Endothelial cell of umbilical vein (primary cell): Measurements from ENCODE around the gene SH3BP5L. TPM values are rescaled to one million over a fixed set of nuclear protein-coding genes. Genes with fewer than 3 reads are reported as not detected.

ENCODE experiments used
- BruUV-seq: library from RNA; stranded (reverse); fragments of 400-500 nt; replicated peaks from 2 replicates; lab custom pipeline; 2021; lab: Mats Ljungman, UMichigan
- CTCF ChIA-PET: fragments of 300-600, 350-600 bp; sonication (Branson Sonifier 250); formaldehyde crosslinking; loops from one replicate; lab custom pipeline; 2021; ENCODE audit warnings: antibody characterized with exemption, inconsistent platforms; lab: Charles Lee
- POLR2A ChIA-PET: fragments of 300-600, 350-600 bp; sonication (Branson Sonifier 250); formaldehyde crosslinking; loops from one replicate; lab custom pipeline; 2021; ENCODE audit warnings: antibody characterized with exemption, inconsistent platforms; lab: Charles Lee
- DNase-seq: peaks from one replicate; pipeline ENCODE4 v3.0.0-alpha.2; 2011; ENCODE audit warnings: low read depth, low spot score
- FAIRE-seq: peaks from 2 replicates; lab custom pipeline; 2011; peaks lifted over from hg19 to GRCh38; lab: Jason Lieb, UNC
- H2AFZ ChIP-seq: 2 replicates; pipeline ENCODE4 v1.6.0; 2012; ENCODE audit warnings: low read depth, low read length, control low read depth, inconsistent platforms
- H3K27ac ChIP-seq: 2 replicates; pipeline ENCODE4 v1.5.1; 2011; ENCODE audit warnings: low read depth, mild to moderate bottlenecking, control low read depth, low read length, moderate library complexity; ENCODE audit not compliant: insufficient read depth
- H3K27me3 ChIP-seq, 2 experiments: 2 replicates each; pipeline versions ENCODE4 v1.6.0 to v1.6.1; 2011; ENCODE audit warnings: low read length in 2 of 2, mixed read lengths in 1 of 2; ENCODE audit not compliant: control insufficient read depth in 2 of 2, insufficient read depth in 2 of 2
- H3K36me3 ChIP-seq, 2 experiments: 2 replicates in 1 of 2; 3 replicates in 1 of 2; pipeline ENCODE4 v1.5.1; 2011; ENCODE audit warnings: low read length in 2 of 2, mild to moderate bottlenecking in 1 of 2, moderate library complexity in 1 of 2; ENCODE audit not compliant: control insufficient read depth in 2 of 2, insufficient read depth in 2 of 2; ENCODE audit errors: extremely low read depth in 1 of 2
- H3K4me1 ChIP-seq: 3 replicates; pipeline ENCODE4 v1.5.1; 2011; ENCODE audit warnings: mild to moderate bottlenecking, low read length; ENCODE audit not compliant: control insufficient read depth, insufficient read depth; ENCODE audit errors: extremely low read depth
- H3K4me2 ChIP-seq: 2 replicates; pipeline ENCODE4 v1.6.1; 2011; ENCODE audit warnings: low read length, control low read depth, mixed read lengths; ENCODE audit not compliant: insufficient read depth
- H3K4me3 ChIP-seq, 3 experiments: fragments of 200-600 bp in 1 of 3; sonication (generic), shearing (Covaris generic) in 1 of 3; replicated peaks in 1 of 3; 2 replicates each; pipeline ENCODE4 v1.5.1; 2011 to 2016; ENCODE audit warnings: control low read depth in 3 of 3, low read length in 3 of 3, mild to moderate bottlenecking in 2 of 3, inconsistent platforms in 1 of 3, low read depth in 1 of 3, moderate library complexity in 1 of 3; ENCODE audit not compliant: insufficient read depth in 1 of 3
- H3K79me2 ChIP-seq: 2 replicates; pipeline ENCODE4 v1.6.0; 2012; ENCODE audit warnings: low read length, inconsistent platforms; ENCODE audit not compliant: control insufficient read depth, insufficient read depth
- H3K9ac ChIP-seq: replicated peaks from 2 replicates; pipeline ENCODE3; 2011; ENCODE audit warnings: low read length, control low read depth; ENCODE audit not compliant: insufficient read depth; ENCODE audit errors: extremely low read depth
- H3K9me1 ChIP-seq: replicated peaks from 3 replicates; pipeline ENCODE4 v1.6.0; 2011; ENCODE audit warnings: mild to moderate bottlenecking, low read length; ENCODE audit not compliant: control insufficient read depth, insufficient read depth; ENCODE audit errors: extremely low read depth
- H3K9me3 ChIP-seq: replicated peaks from 2 replicates; pipeline ENCODE4 v1.5.1; 2012; ENCODE audit warnings: low read length, inconsistent platforms; ENCODE audit not compliant: control insufficient read depth, insufficient read depth
- H4K20me1 ChIP-seq: replicated peaks from 2 replicates; pipeline ENCODE3; 2011; ENCODE audit warnings: mild to moderate bottlenecking, low read length; ENCODE audit not compliant: control insufficient read depth, insufficient read depth; ENCODE audit errors: extremely low read depth
- FOS ChIP-seq: IDR thresholded peaks from 2 replicates; pipeline ENCODE4 v1.6.1; 2011; ENCODE audit warnings: mild to moderate bottlenecking, low read length, moderate library complexity, borderline replicate concordance; ENCODE audit not compliant: insufficient read depth
- GATA2 ChIP-seq: IDR thresholded peaks from 2 replicates; pipeline ENCODE4 v1.7.0; 2011; ENCODE audit warnings: low read depth, mild to moderate bottlenecking, moderate library complexity, mixed read lengths, low read length; ENCODE audit not compliant: insufficient read length, insufficient read depth
- JUN ChIP-seq: IDR thresholded peaks from 2 replicates; pipeline ENCODE4 v1.6.1; 2011; ENCODE audit warnings: borderline replicate concordance, low read depth; ENCODE audit not compliant: insufficient read length, insufficient read depth
- MYC ChIP-seq: IDR thresholded peaks from one replicate; pipeline ENCODE4 v1.6.1; 2011; ENCODE audit warnings: mild to moderate bottlenecking, low read depth, low read length
- POLR2AphosphoS5 ChIP-seq: IDR thresholded peaks from 2 replicates; pipeline ENCODE4 v1.6.1; 2012; ENCODE audit warnings: low read depth, mild to moderate bottlenecking, control low read depth, low read length, moderate library complexity; ENCODE audit not compliant: insufficient read depth
- dilution Hi-C: fragments of 300-500 bp; cut with MboI; formaldehyde crosslinking; loops from one replicate; pipeline ENCODE4 v1.15.0; 2019; ENCODE audit warnings: low sequenced_read_pairs; ENCODE audit not compliant: extremely low pct_ligation_motif_present
- intact Hi-C: fragments of 100-400 bp; cut with micrococcal nuclease; formaldehyde crosslinking; loops from one replicate; pipeline ENCODE4 v1.10.0; 2022
- polyA plus RNA-seq, 4 experiments: library from polyadenylated mRNA; depleted of rRNA in 3 of 4; stranded (reverse) in 3 of 4; unstranded in 1 of 4; fragments of >200 nt; gene quantifications; 2 replicates each; pipeline versions ENCODE4 v1.2.1 to v1.2.3, GENCODE V29; 2011 to 2012; ENCODE audit warnings: missing spikeins in 1 of 4
- total RNA-seq: library from RNA; stranded (reverse); gene quantifications from 2 replicates; pipeline ENCODE4 v1.2.3, GENCODE V29; 2021
- TF ChIP-seq, protein P1 (sequence below): IDR thresholded peaks from 2 replicates; pipeline ENCODE4 v1.6.1; 2011; ENCODE audit not compliant: insufficient read depth, insufficient read length
- TF ChIP-seq, protein P2 (sequence below), 2 donors: IDR thresholded peaks; 1 replicate in 1 of 2; 2 replicates in 1 of 2; pipeline ENCODE4 v1.5.1; 2011; ENCODE audit warnings: low read length in 2 of 2, mild to moderate bottlenecking in 2 of 2, moderate library complexity in 2 of 2, control low read depth in 1 of 2, inconsistent platforms in 1 of 2, low read depth in 1 of 2; ENCODE audit not compliant: insufficient read depth in 1 of 2; ENCODE audit errors: extremely low read depth in 1 of 2

Gene SH3BP5L
- total and polyA plus RNA-seq, 2 donors (not counting 3 experiments of a cell fraction or from before 2014, with no cell fraction given): 24.7 TPM

DNA sequence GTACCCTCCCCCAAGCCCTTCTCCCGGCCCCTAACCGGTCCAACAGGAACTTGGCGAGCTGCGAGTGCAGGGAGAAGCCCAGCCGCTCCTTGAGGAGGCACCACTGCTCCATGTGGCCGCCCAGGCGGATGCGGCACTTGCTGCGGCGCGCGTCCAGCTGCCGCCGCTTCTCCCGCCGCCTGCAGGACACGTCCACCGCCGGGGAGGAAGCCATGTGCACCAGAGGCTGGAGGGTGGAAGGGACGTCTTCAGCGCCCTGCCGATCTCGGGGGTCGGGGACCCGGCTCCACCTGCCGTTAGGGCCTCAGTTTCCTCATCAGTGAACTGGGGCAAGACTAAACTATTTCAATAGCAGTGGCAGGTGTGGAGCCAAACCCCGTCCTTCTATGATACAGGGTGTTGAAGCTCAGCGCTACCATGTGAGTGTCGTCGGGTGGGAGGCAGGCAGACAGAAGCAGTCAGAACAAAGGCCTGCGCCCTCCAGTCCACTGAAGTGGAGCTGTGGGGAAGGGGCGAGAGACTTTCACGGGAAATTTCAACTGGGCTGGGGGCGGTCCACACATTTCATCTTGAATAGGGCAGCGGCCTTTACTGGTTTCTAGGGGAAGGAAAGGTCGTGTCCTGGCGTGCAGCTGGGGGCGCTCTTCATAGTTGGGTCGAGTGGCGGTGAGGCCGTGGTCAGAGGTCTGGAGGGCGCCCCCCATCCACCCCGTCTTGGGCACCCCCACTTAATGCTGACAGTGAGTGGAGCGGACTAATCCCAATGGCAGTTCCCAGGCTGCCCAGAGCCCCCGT, 32.6 kb upstream of the SH3BP5L start:
- TF ChIP-seq FOS (no peak), MYC (peak; percentile 68), GATA2 (no peak), JUN (no peak), POLR2AphosphoS5 (no peak)
- TF ChIP-seq, protein P1, sequence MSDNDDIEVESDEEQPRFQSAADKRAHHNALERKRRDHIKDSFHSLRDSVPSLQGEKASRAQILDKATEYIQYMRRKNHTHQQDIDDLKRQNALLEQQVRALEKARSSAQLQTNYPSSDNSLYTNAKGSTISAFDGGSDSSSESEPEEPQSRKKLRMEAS: peak; percentile 63
- TF ChIP-seq, protein P2, sequence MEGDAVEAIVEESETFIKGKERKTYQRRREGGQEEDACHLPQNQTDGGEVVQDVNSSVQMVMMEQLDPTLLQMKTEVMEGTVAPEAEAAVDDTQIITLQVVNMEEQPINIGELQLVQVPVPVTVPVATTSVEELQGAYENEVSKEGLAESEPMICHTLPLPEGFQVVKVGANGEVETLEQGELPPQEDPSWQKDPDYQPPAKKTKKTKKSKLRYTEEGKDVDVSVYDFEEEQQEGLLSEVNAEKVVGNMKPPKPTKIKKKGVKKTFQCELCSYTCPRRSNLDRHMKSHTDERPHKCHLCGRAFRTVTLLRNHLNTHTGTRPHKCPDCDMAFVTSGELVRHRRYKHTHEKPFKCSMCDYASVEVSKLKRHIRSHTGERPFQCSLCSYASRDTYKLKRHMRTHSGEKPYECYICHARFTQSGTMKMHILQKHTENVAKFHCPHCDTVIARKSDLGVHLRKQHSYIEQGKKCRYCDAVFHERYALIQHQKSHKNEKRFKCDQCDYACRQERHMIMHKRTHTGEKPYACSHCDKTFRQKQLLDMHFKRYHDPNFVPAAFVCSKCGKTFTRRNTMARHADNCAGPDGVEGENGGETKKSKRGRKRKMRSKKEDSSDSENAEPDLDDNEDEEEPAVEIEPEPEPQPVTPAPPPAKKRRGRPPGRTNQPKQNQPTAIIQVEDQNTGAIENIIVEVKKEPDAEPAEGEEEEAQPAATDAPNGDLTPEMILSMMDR (IDR thresholded peaks at IDR 0.05; ENCODE audit: extremely low read depth in 1 of 2, insufficient read depth in 1 of 2, low read depth in 1 of 2, low read length in 2 of 2): peak; percentile 24 to 36
- Histone ChIP-seq H3K27ac (peak overlapping the region; percentile 22), H3K4me1 (peaks cover 19% of the 10 kb centered on the region), H3K4me2 (peak overlapping the region; percentile 82), H4K20me1 (no peaks in the 10 kb centered on the region), H3K9ac (peak overlapping the region; percentile 48), H3K9me1 (no peaks in the 10 kb centered on the region), H3K27me3 (peaks cover 2 to 4% of the 10 kb centered on the region in 2 experiments), H3K36me3 (peaks cover 0 to 5% of the 10 kb centered on the region in 2 experiments), H3K4me3 (peak overlapping the region; percentile 18 to 62 (median 39)), H2AFZ (peak overlapping the region; percentile 68), H3K9me3 (no peaks in the 10 kb centered on the region), H3K79me2 (peaks cover 10% of the 10 kb centered on the region)
- DNase-seq (peak; percentile 72), FAIRE-seq (peak; percentile 61)
- intact Hi-C loops (loop anchor here (1.0 kb wide), 1 partner anchor 32 kb away; no protein-coding TSS in a partner anchor), dilution Hi-C loops (no loop called here)
- ChIA-PET POLR2A (interaction anchor here (0.7 to 2.2 kb wide), 3 partner anchors 11 to 20 kb away, joined by 3 to 14 read pairs (median 4); partner anchors contain the start of gene ZNF672), CTCF (interaction anchor here (0.8 to 2.6 kb wide), 10 partner anchors 9 to 47 kb away, joined by 3 to 17 read pairs (median 8); partner anchors contain the start of genes SH3BP5L and ZNF672)
- TSS peak; percentile 50 for BruUV-seq
